B cell (primary cell): ENCODE measurements around the gene ASTN1. TPM values are rescaled to one million over a fixed set of nuclear protein-coding genes. Genes with fewer than 3 reads are reported as not detected.
A peak's percentile ranks its signal among the peaks of the same experiment; 100 is the strongest.

Source experiments
- ATAC-seq: fragments of 200-7000 bp; cut with Tn5 transposase; one replicate; pipeline ENCODE4 v1.10.0; 2021; ENCODE audit warnings: low read depth, mild to moderate bottlenecking, moderate number of reproducible peaks, moderate library complexity
- CTCF ChIA-PET: fragments of 350-600 bp; sonication (Branson Sonifier 250); formaldehyde crosslinking; loops from one replicate; lab custom pipeline; 2021; ENCODE audit warnings: antibody characterized with exemption, inconsistent platforms; lab: Charles Lee
- POLR2A ChIA-PET: fragments of 350-600 bp; sonication (Branson Sonifier 250); formaldehyde crosslinking; loops from one replicate; lab custom pipeline; 2021; ENCODE audit warnings: antibody characterized with exemption; lab: Charles Lee
- DNase-seq: peaks from one replicate; pipeline ENCODE4 v3.0.0; 2013
- H2AFZ ChIP-seq: 2 replicates; pipeline ENCODE4 v1.6.1; 2012; ENCODE audit warnings: mild to moderate bottlenecking, low read depth, low read length; ENCODE audit not compliant: insufficient read depth, poor library complexity, severe bottlenecking
- H3K27ac ChIP-seq, 2 donors: 1 replicate in 1 of 2; 2 replicates in 1 of 2; pipeline ENCODE4 v1.5.1; 2012 to 2013; ENCODE audit warnings: low read length in 2 of 2, mild to moderate bottlenecking in 2 of 2, moderate library complexity in 1 of 2
- H3K27me3 ChIP-seq, 4 experiments: fragments of 200-600 bp in 1 of 4; sonication (generic) in 1 of 4; replicated peaks in 1 of 4; 1 replicate in 2 of 4; 2 replicates in 2 of 4; pipeline versions ENCODE4 v1.6.1 to v1.7.0; 2013 to 2016; ENCODE audit warnings: low read length in 3 of 4, mild to moderate bottlenecking in 2 of 4, mixed read lengths in 1 of 4, moderate library complexity in 1 of 4; ENCODE audit not compliant: insufficient read depth in 4 of 4, control insufficient read depth in 3 of 4; ENCODE audit errors: control extremely low read depth in 1 of 4
- H3K36me3 ChIP-seq, 2 experiments: replicated peaks in 1 of 2; 1 replicate in 1 of 2; 2 replicates in 1 of 2; pipeline versions ENCODE4 v1.6.1 to v1.7.1; 2013; ENCODE audit warnings: low read length in 1 of 2; ENCODE audit not compliant: insufficient read depth in 2 of 2, control insufficient read depth in 1 of 2; ENCODE audit errors: control extremely low read depth in 1 of 2, extremely low read depth in 1 of 2
- H3K4me1 ChIP-seq, 2 donors: fragments of 200-600 bp in 1 of 2; sonication (generic) in 1 of 2; 1 replicate in 1 of 2; 2 replicates in 1 of 2; pipeline versions ENCODE4 v1.5.1 to v1.6.1; 2013 to 2017; ENCODE audit warnings: low read length in 2 of 2; ENCODE audit not compliant: control insufficient read depth in 2 of 2, insufficient read depth in 2 of 2
- H3K4me2 ChIP-seq: replicated peaks from 2 replicates; pipeline ENCODE3; 2012; ENCODE audit warnings: mild to moderate bottlenecking, low read depth, low read length; ENCODE audit not compliant: poor library complexity, severe bottlenecking
- H3K4me3 ChIP-seq, 5 experiments: fragments of 200-600 bp in 1 of 5; sonication (generic) in 1 of 5; 1 replicate in 3 of 5; 2 replicates in 2 of 5; pipeline versions ENCODE4 v1.5.1 to v1.7.0; 2011 to 2016; ENCODE audit warnings: low read length in 4 of 5, mild to moderate bottlenecking in 4 of 5, low read depth in 2 of 5, control low read depth in 1 of 5, moderate library complexity in 1 of 5; ENCODE audit not compliant: insufficient read depth in 1 of 5; ENCODE audit errors: control extremely low read depth in 1 of 5, extremely low read depth in 1 of 5
- H3K79me2 ChIP-seq: fragments of 200-600 bp; sonication (generic); one replicate; pipeline ENCODE4 v1.6.0; 2016; ENCODE audit warnings: low read length; ENCODE audit not compliant: control insufficient read depth, insufficient read depth
- H3K9ac ChIP-seq: fragments of 200-600 bp; sonication (generic); 2 replicates; pipeline ENCODE4 v1.6.1; 2017; ENCODE audit warnings: mild to moderate bottlenecking, low read length, moderate library complexity
- H3K9me3 ChIP-seq, 3 donors: one replicate each; pipeline versions ENCODE4 v1.6.1 to v1.7.1; 2013; ENCODE audit warnings: low read length in 2 of 3; ENCODE audit not compliant: control insufficient read depth in 2 of 3, insufficient read depth in 1 of 3; ENCODE audit errors: control extremely low read depth in 1 of 3
- H4K20me1 ChIP-seq: 2 replicates; pipeline ENCODE4 v1.6.0; 2012; ENCODE audit warnings: mild to moderate bottlenecking, low read length; ENCODE audit not compliant: insufficient read depth, control insufficient read depth, poor library complexity, severe bottlenecking
- H3K27ac Mint-ChIP-seq: one replicate; pipeline ENCODE4 v1.8.0; 2021; ENCODE audit warnings: mixed read lengths
- H3K27me3 Mint-ChIP-seq: one replicate; pipeline ENCODE4 v1.8.0; 2021; ENCODE audit warnings: mixed read lengths
- H3K4me1 Mint-ChIP-seq: one replicate; pipeline ENCODE4 v1.8.0; 2021; ENCODE audit warnings: mixed read lengths
- H3K4me3 Mint-ChIP-seq: one replicate; pipeline ENCODE4 v1.8.0; 2021; ENCODE audit warnings: mixed read lengths
- H3K9me3 Mint-ChIP-seq: one replicate; pipeline ENCODE4 v1.8.0; 2022; ENCODE audit warnings: mixed read lengths; ENCODE audit not compliant: insufficient read depth
- CTCF ChIP-seq: fragments of 200-600 bp; IDR thresholded peaks from one replicate; pipeline ENCODE4 v1.8.0; 2022; ENCODE audit warnings: antibody characterized with exemption, mild to moderate bottlenecking
- EZH2 ChIP-seq: IDR thresholded peaks from 2 replicates; pipeline ENCODE4 v1.6.1; 2012; ENCODE audit warnings: borderline replicate concordance, low read depth, mild to moderate bottlenecking, moderate library complexity, low read length; ENCODE audit not compliant: insufficient read depth, poor library complexity, severe bottlenecking
- WGBS: methylation state at CpG from one replicate; pipeline ENCODE4 v1.1.5; 2013; ENCODE audit warnings: missing lambda C conversion rate; ENCODE audit not compliant: insufficient coverage; 5-methylcytosine and 5-hydroxymethylcytosine counted together
- intact Hi-C: fragments of 100-400 bp; cut with micrococcal nuclease; formaldehyde crosslinking; loops from one replicate; pipeline ENCODE4 v1.10.0; 2022
- polyA plus RNA-seq: library from polyadenylated mRNA; depleted of rRNA; stranded (reverse); fragments of >200 nt; gene quantifications from 2 replicates; pipeline ENCODE4 v1.2.3, GENCODE V29; 2012
- total RNA-seq, 2 donors: library from RNA; stranded (reverse); fragments of 120-200 nt in 1 of 2; gene quantifications; 1 replicate in 1 of 2; 2 replicates in 1 of 2; pipeline versions ENCODE4 v1.2.3 to v1.2.4, GENCODE V29; 2013 to 2022

Gene ASTN1
- total and polyA plus RNA-seq, 2 donors (not counting 1 experiment from before 2014, with no cell fraction given): not detected

GRCh38 chr1:176880955-176881595, 283.4 kb downstream of the ASTN1 start:
- H3K27me3 ChIP-seq: no peaks in the 10 kb centered on the region
- no peaks in the 10 kb centered on the region for H3K4me1 ChIP-seq
- no peak for ATAC-seq
- DNase-seq: peak; percentile 48
- CTCF ChIA-PET: interaction anchor here (1.1 to 1.4 kb wide), 2 partner anchors 10 to 1735 kb away, joined by 5 to 9 read pairs; no protein-coding TSS in a partner anchor
- POLR2A ChIA-PET: no interaction called here
- H4K20me1 ChIP-seq: no peaks in the 10 kb centered on the region
- H3K4me2 ChIP-seq: no peak overlapping the region
- TF ChIP-seq CTCF (peak; percentile 77), EZH2 (no peak)
- no peaks in the 10 kb centered on the region for H3K79me2 ChIP-seq
- H3K27ac ChIP-seq: no peak overlapping the region
- H3K27ac Mint-ChIP-seq: no peak overlapping the region
- intact Hi-C loops: loop anchor here (2.0 kb wide), 2 partner anchors 320 to 506 kb away; no protein-coding TSS in a partner anchor
- H3K4me3 ChIP-seq: no peak overlapping the region
- no peaks in the 10 kb centered on the region for H3K4me1 Mint-ChIP-seq
- no peaks in the 10 kb centered on the region for H3K36me3 ChIP-seq
- 14% methylated on average over 3 of the region's 9 CpGs for WGBS
- H3K9me3 Mint-ChIP-seq: no peaks in the 10 kb centered on the region
- no peaks in the 10 kb centered on the region for H3K9me3 ChIP-seq
- no peak overlapping the region for H3K9ac ChIP-seq
- no peak overlapping the region for H3K4me3 Mint-ChIP-seq
- no peak overlapping the region for H2AFZ ChIP-seq
- H3K27me3 Mint-ChIP-seq: no peaks in the 10 kb centered on the region

GRCh38 chr1:176879784-176880620, 284.5 kb downstream of the ASTN1 start:
- CTCF ChIA-PET: interaction anchor here (1.1 to 1.4 kb wide), 2 partner anchors 9 to 1734 kb away, joined by 5 to 9 read pairs; no protein-coding TSS in a partner anchor
- H2AFZ ChIP-seq: no peak overlapping the region
- 87% methylated on average over 5 of the region's 13 CpGs for WGBS
- H3K27me3 Mint-ChIP-seq: no peaks in the 10 kb centered on the region
- no peaks in the 10 kb centered on the region for H3K4me1 Mint-ChIP-seq
- no peak for DNase-seq
- H3K36me3 ChIP-seq: no peaks in the 10 kb centered on the region
- H3K4me2 ChIP-seq: no peak overlapping the region
- no peak for TF ChIP-seq CTCF
- TF ChIP-seq EZH2: no peak
- H3K9me3 Mint-ChIP-seq: no peaks in the 10 kb centered on the region
- intact Hi-C loops: loop anchor here (2.0 kb wide), 2 partner anchors 319 to 505 kb away; no protein-coding TSS in a partner anchor
- no peak overlapping the region for H3K4me3 ChIP-seq
- H3K4me1 ChIP-seq: no peaks in the 10 kb centered on the region
- no peak overlapping the region for H3K9ac ChIP-seq
- H3K4me3 Mint-ChIP-seq: no peak overlapping the region
- H3K79me2 ChIP-seq: no peaks in the 10 kb centered on the region
- no peaks in the 10 kb centered on the region for H3K27me3 ChIP-seq
- H3K27ac ChIP-seq: no peak overlapping the region
- no peak overlapping the region for H3K27ac Mint-ChIP-seq
- POLR2A ChIA-PET: no interaction called here
- H3K9me3 ChIP-seq: no peaks in the 10 kb centered on the region
- H4K20me1 ChIP-seq: no peaks in the 10 kb centered on the region
- no peak for ATAC-seq
